ENCODE data around the gene FN1.

DNA sequence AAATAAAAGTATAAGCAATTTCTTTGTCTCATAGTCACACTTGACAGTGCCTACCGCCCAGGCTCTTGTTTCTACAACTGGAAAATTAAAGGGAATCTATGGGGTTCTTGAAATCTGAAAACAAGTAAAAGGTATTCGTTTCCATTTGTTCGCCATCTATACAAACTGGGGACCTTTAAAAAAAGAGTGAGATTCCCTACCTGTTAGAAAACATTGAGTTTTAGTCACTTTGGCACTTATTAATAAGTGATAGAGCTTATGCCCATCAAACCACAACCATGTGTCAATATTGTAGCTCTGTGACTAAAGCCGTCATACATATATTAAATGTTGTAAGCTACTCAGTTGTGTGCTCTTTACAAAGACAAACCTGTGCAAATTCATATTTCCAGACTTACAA lies 13.2 kb downstream of the FN1 start:
- TF ChIP-seq, protein P1, sequence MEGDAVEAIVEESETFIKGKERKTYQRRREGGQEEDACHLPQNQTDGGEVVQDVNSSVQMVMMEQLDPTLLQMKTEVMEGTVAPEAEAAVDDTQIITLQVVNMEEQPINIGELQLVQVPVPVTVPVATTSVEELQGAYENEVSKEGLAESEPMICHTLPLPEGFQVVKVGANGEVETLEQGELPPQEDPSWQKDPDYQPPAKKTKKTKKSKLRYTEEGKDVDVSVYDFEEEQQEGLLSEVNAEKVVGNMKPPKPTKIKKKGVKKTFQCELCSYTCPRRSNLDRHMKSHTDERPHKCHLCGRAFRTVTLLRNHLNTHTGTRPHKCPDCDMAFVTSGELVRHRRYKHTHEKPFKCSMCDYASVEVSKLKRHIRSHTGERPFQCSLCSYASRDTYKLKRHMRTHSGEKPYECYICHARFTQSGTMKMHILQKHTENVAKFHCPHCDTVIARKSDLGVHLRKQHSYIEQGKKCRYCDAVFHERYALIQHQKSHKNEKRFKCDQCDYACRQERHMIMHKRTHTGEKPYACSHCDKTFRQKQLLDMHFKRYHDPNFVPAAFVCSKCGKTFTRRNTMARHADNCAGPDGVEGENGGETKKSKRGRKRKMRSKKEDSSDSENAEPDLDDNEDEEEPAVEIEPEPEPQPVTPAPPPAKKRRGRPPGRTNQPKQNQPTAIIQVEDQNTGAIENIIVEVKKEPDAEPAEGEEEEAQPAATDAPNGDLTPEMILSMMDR (optimal IDR thresholded peaks at IDR 0.05 in 1 of 3, IDR thresholded peaks at IDR 0.05 in 1 of 3, conservative IDR thresholded peaks at IDR 0.05 in 1 of 3; ENCODE audit: extremely low read depth in 1 of 3, insufficient read depth in 2 of 3, low read length in 3 of 3), result no peak
- TF ChIP-seq EZH2 (IDR thresholded peaks at IDR 0.05; ENCODE audit: low read length), result no peak
